ENCODE measurements around the gene ACAP2. TPM values are rescaled to one million over a fixed set of nuclear protein-coding genes. Genes with fewer than 3 reads are reported as not detected.

ACAP2 gene
- total and polyA plus RNA-seq, 2 experiments from 2014 or later, result 27.0 to 47.4 TPM

DNA sequence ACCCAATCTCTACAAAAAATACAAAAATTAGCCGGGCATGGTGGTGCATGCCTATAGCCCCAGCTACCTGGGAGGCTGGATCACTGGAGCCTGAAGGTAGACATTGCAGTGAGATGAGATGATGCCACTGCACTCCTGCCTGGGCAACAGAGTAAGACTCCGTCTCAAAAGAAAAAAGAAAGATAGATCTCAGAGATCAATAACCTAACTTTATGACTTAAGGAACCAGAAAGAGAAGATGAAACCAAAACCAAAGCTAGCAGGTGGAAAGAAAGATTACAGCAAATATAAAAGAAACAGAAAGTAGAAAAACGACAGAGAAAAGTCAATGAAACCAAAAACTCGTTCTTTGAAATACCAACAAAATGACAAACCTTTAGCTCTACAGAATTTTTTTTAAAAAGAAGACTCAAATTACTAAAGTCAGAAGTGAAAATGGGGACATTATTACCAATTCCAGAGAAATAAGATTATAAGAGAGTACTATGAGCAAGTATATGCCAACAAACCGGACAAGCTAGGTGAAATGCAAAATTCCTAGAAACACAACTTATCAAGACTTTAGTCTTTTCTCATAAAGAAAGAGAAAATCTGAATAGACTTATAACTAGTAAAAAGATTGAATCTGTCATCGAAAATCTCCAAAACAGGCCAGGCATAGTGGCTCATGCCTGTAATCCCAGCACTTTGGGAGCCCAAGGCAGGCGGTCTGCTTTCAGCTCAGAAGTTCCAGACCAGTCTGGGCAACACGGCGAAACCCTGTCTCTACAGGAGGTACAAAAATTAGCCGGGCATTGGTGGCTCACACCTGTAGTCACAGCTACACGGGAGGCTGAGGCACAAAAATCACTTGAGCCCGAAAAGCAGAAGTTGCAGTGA lies 35.0 kb downstream of the ACAP2 start:
- Histone ChIP-seq H3K9me2 (replicated peaks; ENCODE audit: insufficient read depth) (no peaks in the 10 kb centered on the region), H2AFZ (no peak overlapping the region), H3K9me3 (ENCODE audit: low read depth) (no peaks in the 10 kb centered on the region), H3K36me3 (replicated peaks; ENCODE audit: insufficient read depth, low read depth) (no peaks in the 10 kb centered on the region), H3K27me3 (no peaks in the 10 kb centered on the region), H3K27ac (no peak overlapping the region), H3K4me2 (no peak overlapping the region), H3K4me1 (ENCODE audit: insufficient read depth) (no peaks in the 10 kb centered on the region), H3K79me2 (peaks cover 87% of the 10 kb centered on the region), H4K20me1 (ENCODE audit: insufficient read depth, poor library complexity, severe bottlenecking) (peaks cover 3% of the 10 kb centered on the region), H3K4me3 (no peak overlapping the region)
- WGBS (ENCODE audit: low lambda C conversion rate, missing lambda C conversion rate), result 94% methylated on average over 12 of the region's 12 CpGs
- TF ChIP-seq EZH2phosphoT487 (IDR thresholded peaks at IDR 0.05; ENCODE audit: low read depth, severe bottlenecking, unreplicated experiment) (no peak), EZH2 (IDR thresholded peaks at IDR 0.05; ENCODE audit: borderline replicate concordance) (no peak), CTCF (IDR thresholded peaks at IDR 0.05; ENCODE audit: poor library complexity) (no peak)
- no peak for DNase-seq (ENCODE audit: low spot score)

- 82% methylated on average over 2 of the region's 2 CpGs for WGBS (ENCODE audit: low lambda C conversion rate, missing lambda C conversion rate)
- H4K20me1 ChIP-seq (ENCODE audit: insufficient read depth, poor library complexity, severe bottlenecking), result peaks cover 3% of the 10 kb centered on the region
These were observed 37.2 kb downstream of the ACAP2 start for GRCh38 chr3:195405651-195406050.

GRCh38 chr3:195403841-195404408 lies 38.9 kb downstream of the ACAP2 start:
- no peak overlapping the region for H2AFZ ChIP-seq
- H3K4me2 ChIP-seq, result no peak overlapping the region
- H3K36me3 ChIP-seq (replicated peaks; ENCODE audit: insufficient read depth, low read depth), result no peaks in the 10 kb centered on the region
- peaks cover 80% of the 10 kb centered on the region for H3K79me2 ChIP-seq
- H4K20me1 ChIP-seq (ENCODE audit: insufficient read depth, poor library complexity, severe bottlenecking), result peaks cover 3% of the 10 kb centered on the region
- TF ChIP-seq CTCF (IDR thresholded peaks at IDR 0.05; ENCODE audit: poor library complexity) (no peak), EZH2 (IDR thresholded peaks at IDR 0.05; ENCODE audit: borderline replicate concordance) (no peak), EZH2phosphoT487 (IDR thresholded peaks at IDR 0.05; ENCODE audit: low read depth, severe bottlenecking, unreplicated experiment) (no peak)
- H3K9me3 ChIP-seq (ENCODE audit: low read depth), result no peaks in the 10 kb centered on the region
- no peak for DNase-seq (ENCODE audit: low spot score)
- 82% methylated on average over 4 of the region's 4 CpGs for WGBS (ENCODE audit: low lambda C conversion rate, missing lambda C conversion rate)
- no peaks in the 10 kb centered on the region for H3K27me3 ChIP-seq
- H3K9me2 ChIP-seq (replicated peaks; ENCODE audit: insufficient read depth), result no peaks in the 10 kb centered on the region
- H3K27ac ChIP-seq, result no peak overlapping the region
- H3K4me1 ChIP-seq (ENCODE audit: insufficient read depth), result no peaks in the 10 kb centered on the region
- H3K4me3 ChIP-seq, result no peak overlapping the region

More at GRCh38 chr3:195405651-195406050, 37.2 kb downstream of the ACAP2 start:
- H3K4me1 ChIP-seq (ENCODE audit: insufficient read depth), result no peaks in the 10 kb centered on the region
- no peak overlapping the region for H3K4me2 ChIP-seq
- peaks cover 83% of the 10 kb centered on the region for H3K79me2 ChIP-seq
- no peak overlapping the region for H3K4me3 ChIP-seq
- no peaks in the 10 kb centered on the region for H3K9me3 ChIP-seq (ENCODE audit: low read depth)
- no peak overlapping the region for H2AFZ ChIP-seq
- no peak for TF ChIP-seq CTCF (IDR thresholded peaks at IDR 0.05; ENCODE audit: poor library complexity)
- no peak for TF ChIP-seq EZH2phosphoT487 (IDR thresholded peaks at IDR 0.05; ENCODE audit: low read depth, severe bottlenecking, unreplicated experiment)
- no peak for TF ChIP-seq EZH2 (IDR thresholded peaks at IDR 0.05; ENCODE audit: borderline replicate concordance)
- no peak overlapping the region for H3K27ac ChIP-seq
- no peaks in the 10 kb centered on the region for H3K36me3 ChIP-seq (replicated peaks; ENCODE audit: insufficient read depth, low read depth)
- H3K9me2 ChIP-seq (replicated peaks; ENCODE audit: insufficient read depth), result no peaks in the 10 kb centered on the region
- DNase-seq (ENCODE audit: low spot score), result no peak
- H3K27me3 ChIP-seq, result no peaks in the 10 kb centered on the region

Measured in hepatocyte (in vitro differentiated cells).